Stimulated activated CD8-positive, alpha-beta memory T cell treated with anti-CD3 and anti-CD28 coated beads, Interleukin-4, amount 100 ng/mL, for 1 hour (primary cell): Measurements from ENCODE around the gene FBXW8.

Experiments
- DNase-seq, 2 donors: peaks; one replicate each; pipeline ENCODE4 v3.0.0-alpha.2; 2020; ENCODE audit warnings: low read depth in 2 of 2, low spot score in 1 of 2

FBXW8 gene

DNA sequence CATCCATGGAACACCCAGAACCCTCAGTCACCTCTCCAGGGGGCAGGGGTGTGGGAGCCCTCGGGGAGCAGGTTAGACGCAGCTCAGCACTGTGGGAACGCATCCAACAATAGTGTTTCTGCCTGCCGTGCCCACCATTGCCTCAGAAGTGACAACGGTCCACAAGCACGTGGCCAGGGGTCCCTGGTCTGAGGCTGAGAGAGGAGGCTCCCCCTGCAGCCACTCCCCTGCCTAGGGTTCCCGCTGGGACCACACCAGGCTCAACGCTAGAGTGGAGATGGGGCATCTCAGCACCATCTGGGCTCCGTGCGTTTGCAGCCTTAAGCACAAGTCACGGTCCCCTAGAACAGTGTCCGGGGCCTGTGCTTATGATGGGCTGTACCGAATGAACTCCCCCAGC lies 125.8 kb downstream of the FBXW8 start:
- no peak for DNase-seq

DNA sequence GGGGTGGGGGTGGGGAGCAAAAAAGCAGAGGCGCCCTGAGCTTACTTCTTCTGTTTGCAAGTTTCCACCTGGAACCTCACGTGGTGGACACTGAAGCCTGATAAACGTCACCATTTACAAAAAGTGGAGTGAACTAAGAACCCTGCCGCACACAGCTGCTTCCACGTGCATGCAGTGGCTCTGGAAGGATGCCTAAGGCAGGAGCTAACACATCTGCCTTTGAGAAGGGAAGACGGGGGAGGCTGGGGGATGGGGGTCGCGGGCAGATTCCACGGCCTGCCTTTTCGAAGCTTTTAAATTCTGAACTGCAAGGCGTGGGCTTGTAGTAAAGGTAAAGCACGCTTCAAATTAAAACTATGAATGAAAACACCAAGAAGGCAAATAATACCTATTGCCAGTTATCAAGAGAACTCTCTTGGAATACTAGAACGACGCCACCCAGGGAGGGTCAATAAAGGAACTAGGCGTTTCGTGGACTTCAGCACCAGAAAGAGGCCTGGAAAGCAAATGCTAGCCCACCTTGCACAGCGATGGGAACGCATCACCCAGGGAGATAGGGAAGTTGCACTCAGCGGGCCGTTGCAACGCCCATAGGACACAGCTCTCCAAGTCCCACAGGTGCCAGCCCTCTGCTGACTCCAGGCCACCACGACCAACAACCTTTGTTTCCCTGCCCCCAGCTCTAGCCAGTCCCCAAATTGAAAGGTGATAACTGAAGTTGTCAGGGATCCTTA lies 126.7 kb downstream of the FBXW8 start:
- DNase-seq, result no peak

DNA sequence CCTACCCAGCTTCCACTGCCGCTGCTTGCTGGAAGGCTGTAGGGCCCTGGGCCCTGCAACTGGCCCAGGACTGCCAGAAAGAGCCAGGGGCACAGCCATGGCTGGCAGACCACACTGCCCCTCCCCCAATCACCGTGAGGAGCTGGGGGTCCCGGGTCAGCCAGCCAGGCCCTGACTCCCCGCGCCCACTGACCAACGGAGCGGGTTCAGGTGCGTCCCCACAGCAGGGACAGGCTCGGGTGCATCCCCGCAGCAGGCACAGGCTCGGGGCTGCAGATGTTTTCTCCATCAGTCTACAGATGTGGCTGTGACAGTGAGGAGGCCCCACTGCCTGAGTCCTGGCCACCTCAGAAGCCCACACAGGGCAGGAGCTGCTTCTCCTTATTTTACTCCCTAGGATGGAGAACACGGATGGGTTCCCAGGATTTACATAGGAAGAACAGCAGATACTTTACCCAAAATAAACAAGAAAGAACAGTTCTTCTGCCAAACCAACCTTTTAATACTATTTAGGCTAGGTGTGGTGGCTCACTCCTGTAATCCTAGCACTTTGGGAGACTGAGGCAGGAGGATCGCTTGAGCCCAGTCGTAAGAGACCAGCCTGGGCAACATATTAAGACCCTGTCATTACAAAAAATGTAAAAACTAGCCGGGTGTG lies 127.4 kb downstream of the FBXW8 start:
- no peak for DNase-seq

DNA sequence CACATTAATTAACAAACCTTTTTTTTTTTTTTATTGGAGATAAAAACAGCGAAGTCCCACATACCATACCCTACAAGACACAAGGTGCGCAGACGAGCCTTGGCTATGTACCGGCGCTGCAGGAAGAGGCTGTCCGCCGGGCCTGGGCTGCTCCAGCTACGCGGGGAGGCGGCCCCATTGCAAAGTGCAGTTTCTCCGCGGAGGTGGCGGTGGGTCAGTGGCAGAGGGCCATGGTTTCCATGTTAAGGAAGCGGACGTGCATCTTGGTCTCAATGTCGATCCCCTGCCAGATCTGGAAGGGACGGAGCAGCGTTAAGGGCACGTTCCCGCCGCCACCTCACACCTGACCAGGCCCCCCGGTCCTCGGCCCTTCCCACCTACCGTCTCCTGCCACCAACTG lies 128.2 kb downstream of the FBXW8 start:
- DNase-seq, result no peak

DNA sequence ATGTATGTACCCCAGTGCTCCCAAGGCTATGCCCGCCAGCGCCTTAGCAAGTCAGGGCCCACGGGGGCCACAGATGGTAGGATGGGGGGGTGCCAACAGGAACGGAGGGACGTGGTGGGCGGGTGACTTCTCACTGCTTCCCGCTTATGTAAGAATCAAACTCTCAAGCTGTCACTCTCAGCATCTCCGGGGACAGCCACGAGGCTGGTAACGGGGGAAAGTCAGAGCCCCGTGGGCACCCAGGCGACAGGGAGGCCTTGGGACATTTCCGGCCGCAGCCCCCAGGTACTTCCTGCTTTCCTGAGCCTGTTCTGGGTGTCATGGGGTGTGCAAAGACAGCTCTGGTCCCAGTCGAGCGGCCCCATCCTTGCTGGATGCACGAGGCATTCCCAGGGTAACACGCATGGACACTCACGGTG lies 129.2 kb downstream of the FBXW8 start:
- no peak for DNase-seq

DNA sequence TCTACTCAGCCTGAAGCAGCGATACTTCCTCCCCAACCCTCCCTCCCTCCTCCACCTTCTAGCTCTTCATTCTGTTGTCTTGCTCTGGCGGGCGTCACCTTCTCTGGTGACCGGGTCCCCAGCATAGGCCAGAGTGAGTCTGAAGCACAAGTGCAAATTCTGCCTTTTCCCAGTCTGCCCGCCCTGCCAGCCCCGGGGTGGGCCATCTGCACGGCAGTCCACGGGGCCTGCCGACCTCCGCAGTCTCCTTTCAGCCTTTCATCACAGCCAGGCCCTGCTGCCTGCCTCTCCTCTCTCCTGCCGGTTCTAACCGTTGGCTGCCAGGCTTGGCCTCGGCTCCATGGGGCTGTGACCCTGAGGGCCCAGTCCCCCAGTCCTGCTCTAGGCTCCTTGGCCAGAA lies 129.7 kb downstream of the FBXW8 start:
- no peak for DNase-seq

DNA sequence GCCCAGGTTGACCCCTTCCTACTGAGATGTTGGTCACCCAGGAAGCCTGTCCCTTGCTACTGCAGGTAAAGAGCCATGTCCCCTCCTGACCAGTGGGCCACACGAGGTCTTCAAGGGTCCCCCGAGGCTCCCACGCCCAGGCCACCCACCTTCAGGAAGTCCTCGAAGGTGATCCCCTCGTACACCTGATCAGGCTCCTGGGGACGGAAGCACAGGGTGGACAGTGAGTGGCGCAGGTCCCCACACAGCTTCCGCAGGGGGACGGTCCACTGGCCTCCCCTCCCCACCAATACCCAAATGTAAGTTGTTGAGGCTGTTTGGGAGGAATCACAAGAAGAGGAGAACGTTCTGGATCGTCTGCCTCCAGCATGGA lies 131.0 kb downstream of the FBXW8 start:
- no peak for DNase-seq

DNA sequence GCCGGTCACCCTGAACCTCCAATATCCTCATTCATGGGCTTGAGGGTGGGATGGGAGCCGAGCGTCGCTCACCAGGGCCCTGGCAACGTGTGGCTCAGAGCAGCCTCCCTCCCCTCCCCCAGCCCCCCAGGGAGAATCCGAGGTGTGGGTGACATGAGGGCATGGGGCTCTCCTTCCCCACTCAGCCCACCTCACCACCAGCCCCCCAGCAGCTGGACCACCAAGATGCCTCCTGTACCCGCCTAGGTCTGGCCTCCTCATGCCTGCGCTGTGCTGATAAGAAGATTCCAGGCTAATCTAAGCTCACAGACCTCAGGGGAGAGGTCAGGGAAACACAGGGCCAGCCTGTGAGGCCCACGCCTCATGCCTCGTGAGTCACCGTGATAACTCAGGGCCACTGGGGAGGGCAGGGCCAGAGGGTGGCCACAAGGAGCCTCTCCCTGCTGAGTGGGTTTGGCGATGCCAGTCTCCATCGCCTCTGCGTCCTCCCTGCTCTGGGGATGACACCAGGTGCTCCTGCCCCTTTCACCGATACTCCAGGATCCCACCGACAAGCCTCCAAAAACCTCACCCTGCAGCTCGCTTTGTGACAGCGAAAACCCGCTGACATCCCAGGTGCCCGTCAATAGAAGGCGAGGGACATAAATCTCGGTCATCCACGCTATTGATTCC lies 131.6 kb downstream of the FBXW8 start:
- DNase-seq, result no peak

DNA sequence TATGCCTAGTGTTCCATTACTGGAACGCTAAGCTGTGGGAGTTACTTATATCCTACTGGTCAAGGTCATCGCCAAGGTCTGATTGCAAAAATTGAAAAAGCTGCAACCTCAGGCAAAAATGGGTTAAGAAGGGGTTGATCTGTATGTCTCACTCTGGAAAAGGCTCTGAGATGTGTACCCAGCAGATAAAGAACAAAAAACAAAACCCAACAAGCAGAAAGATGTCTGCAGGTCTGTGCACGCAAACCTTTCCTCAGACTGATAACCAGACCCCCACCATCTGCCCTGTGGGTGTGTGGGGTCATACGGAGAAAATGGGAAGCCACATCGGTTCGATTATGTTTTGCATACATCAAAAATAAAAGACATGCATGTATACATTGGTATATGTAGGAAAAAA lies 132.1 kb downstream of the FBXW8 start:
- no peak for DNase-seq

DNA sequence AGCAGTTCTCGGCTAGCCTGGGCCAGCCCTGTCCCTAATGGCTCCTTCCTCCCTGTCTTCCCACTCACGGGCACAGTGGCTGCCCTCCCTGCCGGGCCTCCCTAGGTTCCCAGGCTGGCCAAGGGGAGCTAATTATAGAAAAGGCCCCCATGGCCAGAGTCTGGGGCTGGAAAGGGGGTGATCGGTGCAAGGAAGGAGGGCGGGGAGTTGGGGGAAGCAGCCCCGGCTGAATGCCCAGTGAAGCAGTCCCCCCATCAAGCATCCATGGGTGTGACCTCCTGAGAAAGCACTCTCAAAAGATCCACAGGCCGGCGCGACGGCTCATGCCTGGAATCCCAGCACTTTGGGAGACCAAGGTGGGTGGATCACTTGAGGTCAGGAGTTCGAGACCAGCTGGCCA lies 133.6 kb downstream of the FBXW8 start:
- no peak for DNase-seq

DNA sequence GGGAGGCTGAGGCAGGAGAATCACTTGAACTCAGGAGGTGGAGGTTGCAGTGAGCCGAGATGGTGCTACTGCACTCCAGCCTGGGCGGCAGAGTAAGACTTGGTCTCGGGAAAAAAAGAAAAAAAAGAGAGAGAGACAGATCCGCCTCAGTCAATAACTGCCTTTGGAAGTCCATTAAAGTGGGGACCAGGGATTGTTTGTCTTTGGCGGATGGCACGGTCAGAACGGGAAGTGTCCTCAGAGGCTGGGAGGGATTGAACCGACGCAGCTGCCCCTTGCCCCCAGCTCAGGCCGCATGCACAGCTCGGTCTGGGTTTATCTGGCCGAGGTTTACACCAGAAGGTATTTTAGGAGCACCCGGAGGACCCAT lies 134.0 kb downstream of the FBXW8 start:
- DNase-seq, result no peak

DNA sequence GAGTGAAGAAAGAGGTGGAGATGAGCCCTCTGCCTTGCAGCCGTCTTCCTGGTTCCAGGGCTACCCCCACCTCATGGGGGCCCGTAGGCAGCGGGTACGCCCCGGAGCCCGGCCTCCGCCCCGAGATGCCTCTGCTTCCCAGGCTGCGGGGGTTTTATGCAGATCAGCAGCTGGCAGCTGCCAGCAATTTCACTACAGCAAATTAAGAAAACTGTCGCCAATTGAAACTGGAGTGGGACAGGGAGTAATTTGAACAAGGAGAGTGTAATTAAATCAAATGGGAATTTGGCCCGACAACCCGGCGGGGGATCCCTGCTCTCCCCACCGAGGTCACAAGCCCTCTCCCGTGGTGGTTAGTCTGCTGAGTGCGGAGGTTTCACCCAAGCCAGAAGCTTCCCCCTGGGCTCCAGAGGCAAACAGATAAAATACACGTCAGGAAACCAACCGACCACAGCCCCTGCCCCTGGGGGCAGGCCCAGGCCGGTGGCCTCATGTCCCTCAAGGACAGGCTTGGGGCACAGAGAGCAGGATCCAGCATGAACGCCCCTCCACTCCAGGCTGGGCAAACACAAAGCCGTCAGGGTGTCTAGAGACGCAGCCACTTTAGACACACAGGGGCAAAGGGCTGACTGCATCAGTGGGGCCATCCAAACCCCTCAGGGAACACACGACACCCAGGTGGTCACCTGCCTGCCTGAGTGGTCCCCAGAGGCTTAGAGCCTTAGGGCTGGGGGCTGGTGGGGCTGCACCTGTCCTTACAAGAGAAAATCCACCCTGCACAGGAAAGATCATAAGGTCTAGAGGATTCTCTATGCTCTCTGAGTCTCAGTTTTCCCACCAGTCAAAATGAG lies 134.6 kb downstream of the FBXW8 start:
- no peak for DNase-seq

DNA sequence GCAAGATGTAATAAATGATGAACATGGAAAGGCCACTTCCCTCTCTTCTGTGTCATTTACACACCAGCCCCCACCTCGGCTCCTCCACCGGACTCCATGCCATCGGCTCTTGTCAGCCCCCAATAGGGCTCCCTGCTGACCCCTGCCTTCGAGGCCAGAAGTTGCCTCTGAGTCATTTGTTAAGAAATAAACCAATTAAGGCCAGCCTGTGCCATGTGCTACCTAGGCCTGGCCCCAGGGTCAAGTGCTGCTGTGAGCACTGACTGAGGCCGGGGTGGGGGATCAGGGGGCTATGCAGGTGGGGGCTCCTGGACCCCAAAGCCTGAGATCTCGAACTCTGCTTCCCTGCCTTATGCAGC lies 135.2 kb downstream of the FBXW8 start:
- no peak for DNase-seq

DNA sequence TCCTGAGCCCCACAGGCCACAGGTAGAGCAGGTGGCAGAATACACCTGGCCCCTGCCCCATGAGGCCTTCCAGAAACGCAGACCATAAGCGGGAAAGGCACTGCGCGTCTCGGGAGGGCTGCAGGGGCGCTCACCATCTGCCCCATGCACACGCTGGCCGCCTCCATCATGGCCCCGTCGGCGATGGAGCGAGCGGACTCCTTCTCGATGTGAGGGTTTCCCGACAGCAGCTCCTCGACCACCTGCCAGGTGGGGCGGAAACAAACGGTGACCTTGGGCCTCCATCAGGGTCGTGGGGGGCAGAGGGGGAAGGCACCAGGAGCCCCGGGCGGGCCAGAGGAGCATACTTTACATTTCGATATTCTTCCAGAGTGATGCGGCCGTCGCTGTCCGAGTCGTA lies 135.7 kb downstream of the FBXW8 start:
- no peak for DNase-seq

DNA sequence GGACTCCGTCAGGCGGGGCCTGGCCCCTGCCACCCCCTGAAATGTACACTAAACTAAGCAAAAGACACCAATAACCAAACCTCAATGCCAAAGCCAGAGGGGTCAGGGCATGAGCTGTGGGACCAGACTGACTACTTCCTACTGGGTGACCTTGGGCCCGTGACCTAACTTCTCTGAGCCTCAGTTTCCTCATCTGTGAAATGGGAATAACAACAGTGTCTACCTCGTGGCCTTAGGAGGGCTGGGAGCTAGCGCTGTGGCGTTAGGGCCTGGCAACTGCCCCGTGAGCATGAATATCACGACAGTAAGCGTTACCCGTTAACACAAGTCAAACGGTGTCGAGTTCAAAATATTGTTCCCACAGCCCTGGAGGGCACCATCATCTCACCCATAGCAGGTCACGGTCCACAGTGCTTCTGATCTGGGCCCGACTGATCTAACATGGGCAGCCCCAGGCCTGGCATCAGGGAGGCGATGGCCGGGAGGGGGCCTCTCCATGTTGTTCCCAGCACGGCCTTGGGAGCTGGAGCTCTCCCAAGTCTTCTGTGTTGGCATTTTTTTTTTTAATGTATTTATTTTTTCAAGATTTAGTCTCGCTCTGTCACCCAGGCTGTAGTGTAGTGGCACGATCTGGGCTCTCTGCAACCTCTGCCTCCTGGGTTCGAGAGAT lies 136.2 kb downstream of the FBXW8 start:
- no peak for DNase-seq

DNA sequence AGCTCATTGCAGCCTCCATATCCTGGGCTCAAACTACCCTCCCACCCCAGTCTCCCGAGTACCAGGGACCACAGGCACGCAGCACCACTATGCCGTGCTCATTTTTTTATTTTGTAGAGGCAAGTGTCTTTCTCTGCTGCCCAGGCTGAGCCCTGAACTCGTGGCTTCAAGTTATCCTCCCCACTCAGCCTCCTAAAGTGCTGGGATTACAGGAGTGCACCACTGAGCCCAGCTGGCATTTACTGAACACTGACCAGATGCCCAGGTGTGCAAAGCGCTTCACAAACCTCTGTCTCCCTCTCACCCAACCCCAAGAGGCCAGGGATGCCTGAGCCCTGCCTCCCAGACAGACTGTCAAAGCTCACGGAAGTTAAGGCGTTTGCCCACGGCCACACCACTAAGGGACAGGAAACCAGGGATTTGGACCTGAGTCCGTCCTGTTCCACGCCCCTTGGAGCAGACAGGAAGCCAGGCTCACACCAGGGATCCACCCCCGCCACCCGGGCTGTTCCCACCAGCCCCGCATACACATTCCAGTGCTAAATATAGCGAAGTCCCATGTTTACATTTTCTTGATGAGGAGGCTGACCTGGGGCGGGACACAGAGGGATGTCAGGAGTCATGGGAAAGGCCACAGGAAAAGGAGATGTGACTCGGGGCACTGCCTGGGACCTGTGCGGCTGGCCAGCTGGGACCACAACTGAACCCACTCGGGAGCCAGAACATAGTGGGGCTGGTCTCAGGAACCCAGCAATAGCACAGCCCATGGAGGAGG lies 137.2 kb downstream of the FBXW8 start:
- no peak for DNase-seq

DNA sequence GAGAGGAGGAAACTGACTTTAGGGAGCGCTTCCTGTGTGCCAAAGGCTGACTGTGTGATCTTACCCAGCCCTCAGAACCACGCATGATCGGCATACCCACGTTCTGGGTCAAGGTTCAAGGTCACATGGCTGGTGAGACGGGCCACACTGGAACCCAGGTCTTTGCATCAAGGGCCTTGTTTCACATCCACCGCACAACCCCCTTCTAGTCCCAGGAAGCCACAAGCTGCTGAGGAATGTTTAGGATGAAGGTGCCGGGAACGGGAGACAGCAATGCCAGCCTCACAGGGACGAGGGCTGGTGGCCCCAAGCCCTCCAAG lies 137.8 kb downstream of the FBXW8 start:
- DNase-seq, result no peak

DNA sequence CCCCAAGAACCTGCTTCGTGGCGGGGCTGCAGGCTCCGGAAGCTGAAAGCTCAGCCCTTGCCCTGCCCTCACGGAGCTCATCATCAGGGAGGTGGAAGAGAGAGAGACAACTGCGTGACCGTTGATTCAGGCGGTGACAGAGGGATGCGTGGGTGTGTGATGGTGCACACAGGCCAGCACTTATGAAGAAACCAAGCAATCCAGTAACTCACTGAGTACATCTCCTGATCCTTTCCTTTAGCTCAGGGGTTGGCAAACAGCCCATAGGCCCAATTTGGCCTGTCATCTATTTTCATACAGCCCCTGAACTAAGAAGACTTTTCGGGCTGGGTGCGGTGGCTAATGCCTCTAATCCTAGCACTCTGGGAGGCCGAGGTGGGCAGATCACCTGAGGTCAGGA lies 138.5 kb downstream of the FBXW8 start:
- DNase-seq, result no peak

DNA sequence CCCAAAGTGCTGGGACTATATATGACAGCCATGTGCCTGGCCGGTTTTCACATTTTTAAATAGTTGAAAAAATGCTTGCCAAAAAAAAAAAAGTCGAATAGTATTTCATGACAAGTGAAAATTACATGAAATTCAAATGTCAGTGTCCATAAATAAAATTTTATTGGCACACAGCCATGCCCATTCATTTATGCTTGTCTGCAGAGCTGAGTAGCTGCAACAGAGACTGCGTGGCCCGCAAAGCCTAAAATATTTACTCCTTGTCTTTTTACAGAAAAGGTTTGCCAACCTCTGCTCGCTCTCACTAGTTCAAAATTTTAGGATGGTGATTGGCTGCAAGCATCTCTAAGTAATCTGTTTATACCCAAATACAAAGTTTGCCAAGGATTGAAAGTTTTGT lies 139.3 kb downstream of the FBXW8 start:
- no peak for DNase-seq

DNA sequence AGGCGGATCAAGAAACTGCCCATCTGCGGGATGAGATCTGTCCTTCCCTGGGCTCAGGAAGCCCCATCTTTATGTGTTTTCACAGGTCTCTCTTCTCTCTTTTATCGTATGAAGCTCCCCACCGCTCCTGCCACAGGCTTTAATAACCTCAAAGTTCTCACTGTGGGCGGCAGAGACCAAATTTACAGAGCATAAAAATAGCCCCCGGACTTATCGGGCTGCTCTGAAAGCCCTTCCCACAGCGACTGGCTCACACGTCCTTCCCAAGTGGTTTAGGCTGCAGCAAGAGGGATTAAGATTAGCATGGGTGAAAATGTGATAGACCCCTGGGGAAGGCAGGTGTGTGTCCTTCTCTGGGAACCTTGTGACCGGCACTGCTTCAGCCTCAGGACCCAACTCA lies 140.6 kb downstream of the FBXW8 start:
- DNase-seq, result no peak
